Kidney glomerular epithelial cell (primary cell): Measurements from ENCODE around the gene ZMYND10.

Experiments
- DNase-seq: peaks from one replicate; lab custom pipeline; 2025; lab: John Stamatoyannopoulos, UW

ZMYND10 gene

GRCh38 chr3:50345586-50346234 is at the start of gene ZMYND10:
ZMYND10 (minus strand) TSS chr3:50345732; CDS start chr3:50345579, 153 bp downstream.
- DNase-seq, result peak; percentile 14

- DNase-seq, result no peak
Measured at GRCh38 chr3:50393061-50393460, 47.5 kb upstream of the ZMYND10 start.

- no peak for DNase-seq
Measured at GRCh38 chr3:50392101-50392715, 46.7 kb upstream of the ZMYND10 start.

- DNase-seq, result no peak
Measured at GRCh38 chr3:50390508-50391224, 45.1 kb upstream of the ZMYND10 start.

- DNase-seq, result no peak
Measured at GRCh38 chr3:50389414-50389767, 43.9 kb upstream of the ZMYND10 start.

- DNase-seq, result no peak
Measured at GRCh38 chr3:50388720-50389413, 43.3 kb upstream of the ZMYND10 start.

GRCh38 chr3:50388016-50388719 is 42.6 kb upstream of the ZMYND10 start:
- no peak for DNase-seq

- DNase-seq, result no peak
Measured at GRCh38 chr3:50385754-50386153, 40.2 kb upstream of the ZMYND10 start.

- DNase-seq, result no peak
Measured at GRCh38 chr3:50383750-50384149, 38.2 kb upstream of the ZMYND10 start.

GRCh38 chr3:50382722-50383121 is 37.2 kb upstream of the ZMYND10 start:
- no peak for DNase-seq

- DNase-seq, result no peak
Measured at GRCh38 chr3:50381383-50381782, 35.9 kb upstream of the ZMYND10 start.

GRCh38 chr3:50380405-50381085 is 35.0 kb upstream of the ZMYND10 start:
- DNase-seq, result no peak

- DNase-seq, result no peak
Measured at GRCh38 chr3:50378757-50379156, 33.2 kb upstream of the ZMYND10 start.

- no peak for DNase-seq
Measured at GRCh38 chr3:50378024-50378423, 32.5 kb upstream of the ZMYND10 start.

GRCh38 chr3:50375258-50375931 is 29.9 kb upstream of the ZMYND10 start:
- no peak for DNase-seq

GRCh38 chr3:50374363-50375257 is 29.1 kb upstream of the ZMYND10 start:
- no peak for DNase-seq

- no peak for DNase-seq
Measured at GRCh38 chr3:50373146-50374051, 27.9 kb upstream of the ZMYND10 start.

GRCh38 chr3:50372349-50372748 is 26.8 kb upstream of the ZMYND10 start:
- DNase-seq, result no peak
